Activated CD8-positive, alpha-beta memory T cell treated with anti-CD3 and anti-CD28 coated beads, Interleukin-2, amount 10 ng/mL, durations not matched to agents 7 days and 5 days (primary cell): ENCODE measurements around the gene RCN2. TPM values are rescaled to one million over a fixed set of nuclear protein-coding genes. Genes with fewer than 3 reads are reported as not detected.

Source experiments
- ATAC-seq: fragments of 150-1000 bp; cut with Tn5 transposase; one replicate; pipeline ENCODE4 v1.10.0; 2021; ENCODE audit warnings: moderate library complexity
- CTCF ChIA-PET: fragments of 350-600 bp; sonication (Branson Sonifier 250); formaldehyde crosslinking; loops from one replicate; lab custom pipeline; 2021; ENCODE audit warnings: antibody characterized with exemption; lab: Charles Lee
- DNase-seq: peaks from one replicate; pipeline ENCODE4 v3.0.0-alpha.2; 2020
- H3K27ac Mint-ChIP-seq: one replicate; pipeline ENCODE4 v1.8.0; 2021; ENCODE audit warnings: mild to moderate bottlenecking, mixed read lengths
- H3K27me3 Mint-ChIP-seq: one replicate; pipeline ENCODE4 v1.8.0; 2021; ENCODE audit warnings: mixed read lengths
- H3K36me3 Mint-ChIP-seq: one replicate; pipeline ENCODE4 v1.8.0; 2021; ENCODE audit warnings: mild to moderate bottlenecking, mixed read lengths
- H3K4me1 Mint-ChIP-seq: one replicate; pipeline ENCODE4 v1.8.0; 2021; ENCODE audit warnings: mixed read lengths
- H3K4me3 Mint-ChIP-seq: one replicate; pipeline ENCODE4 v1.8.0; 2021; ENCODE audit warnings: mild to moderate bottlenecking, moderate library complexity, mixed read lengths
- H3K9me3 Mint-ChIP-seq: one replicate; pipeline ENCODE4 v1.8.0; 2022; ENCODE audit warnings: low read depth, mixed read lengths
- total RNA-seq, 2 experiments: library from RNA; stranded (reverse); gene quantifications; one replicate each; pipeline ENCODE4 v1.2.3, GENCODE V29; 2021

Gene RCN2
- total RNA-seq, 2 experiments from 2014 or later, result 22.5 to 28.6 TPM

DNA sequence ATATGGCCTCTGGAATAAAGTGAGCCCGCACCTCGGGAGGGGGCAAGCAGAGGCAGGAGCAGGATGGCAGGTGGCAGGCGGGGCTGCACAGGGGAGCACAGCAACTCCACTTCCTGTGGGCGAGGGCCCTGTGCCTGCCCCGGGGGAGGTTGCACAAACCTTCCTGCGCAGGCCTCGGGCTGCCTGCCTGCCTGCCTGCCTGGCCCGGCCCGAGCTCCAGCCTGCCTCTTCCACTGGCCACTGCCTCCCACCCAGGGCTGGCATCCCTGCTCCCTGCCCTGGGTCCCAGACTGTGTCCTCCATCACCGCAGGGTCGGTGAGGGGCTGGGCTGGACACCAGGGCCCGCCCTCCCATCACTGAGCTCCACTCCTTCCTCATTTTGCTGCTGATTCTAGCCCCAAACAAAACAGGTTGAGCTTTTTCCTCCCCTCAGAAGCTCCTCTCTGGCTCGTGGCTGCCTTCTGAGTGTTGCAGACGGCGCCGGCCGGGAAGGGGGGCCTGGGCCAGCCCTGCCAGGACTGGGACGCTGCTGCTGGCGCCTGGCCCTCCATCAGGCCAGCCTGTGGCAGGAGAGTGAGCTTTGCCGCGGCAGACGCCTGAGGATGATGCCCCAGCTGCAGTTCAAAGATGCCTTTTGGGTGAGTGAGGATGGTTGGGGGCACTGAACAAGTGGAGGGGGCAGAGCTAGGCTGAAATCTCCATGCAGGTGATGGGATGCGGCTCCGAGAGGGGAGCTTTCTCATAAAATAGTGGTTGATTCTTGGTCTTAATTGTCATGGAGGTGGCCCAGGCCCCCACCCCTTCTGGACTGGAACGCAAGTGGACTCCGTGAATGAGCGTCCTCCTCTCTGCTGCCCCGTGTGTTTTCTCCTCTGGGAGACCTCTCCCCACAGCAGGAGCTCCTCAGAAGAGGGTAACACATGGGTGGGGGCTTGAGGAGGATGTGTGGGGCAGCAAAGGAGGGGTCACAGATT lies 63.7 kb downstream of the RCN2 start, which contains the start of gene PSTPIP1:
TSS of gene PSTPIP1 (plus strand) at position 156 of the 975 bp plus-strand sequence. CDS start at position 604, 448 bp downstream.
- Mint-ChIP-seq H3K36me3 (peaks cover 34% of the 10 kb centered on the region), H3K27me3 (no peaks in the 10 kb centered on the region), H3K4me1 (peaks cover 65% of the 10 kb centered on the region), H3K9me3 (no peaks in the 10 kb centered on the region), H3K27ac (peak within 1 kb of the TSS; percentile 98), H3K4me3 (peak within 1 kb of the TSS; percentile 97)
- DNase-seq, result peak; percentile 88
- ATAC-seq, result peak; percentile 74
- CTCF ChIA-PET, result interaction anchor here (0.8 to 9.0 kb wide), 9 partner anchors 8 to 548 kb away, joined by 3 to 103 read pairs (median 13); no protein-coding TSS in a partner anchor

GRCh38 chr15:76996076-76996525 lies 64.6 kb downstream of the RCN2 start:
- Mint-ChIP-seq H3K4me3 (peak overlapping the region; percentile 97), H3K27ac (peak overlapping the region; percentile 98), H3K9me3 (no peaks in the 10 kb centered on the region), H3K36me3 (peaks cover 37% of the 10 kb centered on the region), H3K4me1 (peaks cover 69% of the 10 kb centered on the region), H3K27me3 (no peaks in the 10 kb centered on the region)
- CTCF ChIA-PET, result interaction anchor here (0.7 to 9.0 kb wide), 10 partner anchors 9 to 26 kb away, joined by 3 to 103 read pairs (median 14); no protein-coding TSS in a partner anchor
- DNase-seq, result no peak
- ATAC-seq, result no peak

DNA sequence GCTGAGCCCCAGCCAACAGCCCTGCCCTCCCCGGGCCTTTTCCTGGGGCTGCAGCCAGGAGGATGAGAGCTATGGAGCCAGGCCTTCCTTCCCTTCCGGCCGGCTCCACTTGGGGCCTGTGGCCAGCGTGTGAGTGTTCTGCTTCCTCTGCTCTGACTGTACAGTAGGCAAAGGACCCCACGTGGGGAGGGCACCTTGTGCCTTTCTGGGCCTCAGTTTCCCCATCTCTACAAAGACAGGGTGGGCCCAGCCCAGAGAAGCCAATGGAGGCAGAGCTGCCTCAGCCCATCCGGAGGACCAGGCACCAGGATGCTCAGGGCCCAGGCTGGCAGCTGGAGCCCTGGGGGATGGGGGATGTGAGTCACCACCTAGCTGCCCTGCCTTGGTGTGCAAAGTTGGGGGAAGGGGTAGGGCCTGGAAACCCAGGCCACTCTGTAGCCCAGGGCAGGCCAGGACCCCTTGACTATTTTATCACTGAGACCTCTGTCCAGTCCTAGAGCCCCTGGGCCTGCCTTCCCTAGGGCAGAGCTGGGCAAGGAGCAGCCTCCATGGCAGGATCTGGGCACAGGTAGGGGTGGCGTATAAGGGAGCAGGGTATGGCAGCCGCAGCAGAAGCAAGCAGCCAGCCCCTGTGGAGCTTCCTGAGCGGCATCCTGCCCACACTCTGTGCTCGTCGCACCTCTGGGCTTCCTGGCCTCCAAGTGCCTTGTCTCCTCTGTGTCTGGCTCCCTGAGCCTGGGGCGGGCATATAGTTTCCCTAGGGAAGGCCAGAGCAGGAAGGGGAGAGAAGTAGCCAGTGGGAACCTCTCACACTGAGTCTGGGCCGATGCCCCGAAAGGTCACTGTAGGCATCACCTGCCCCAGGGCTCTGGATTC lies 65.2 kb downstream of the RCN2 start:
- ATAC-seq (peak; percentile 29), DNase-seq (peak; percentile 73)
- peak overlapping the region; percentile 98 for H3K27ac Mint-ChIP-seq
- H3K4me1 Mint-ChIP-seq, result peaks cover 76% of the 10 kb centered on the region
- CTCF ChIA-PET, result interaction anchor here (0.6 to 9.0 kb wide), 12 partner anchors 9 to 55 kb away, joined by 3 to 103 read pairs (median 4); no protein-coding TSS in a partner anchor
- peaks cover 41% of the 10 kb centered on the region for H3K36me3 Mint-ChIP-seq
- H3K4me3 Mint-ChIP-seq, result peak overlapping the region; percentile 97
- H3K9me3 Mint-ChIP-seq, result no peaks in the 10 kb centered on the region
- H3K27me3 Mint-ChIP-seq, result no peaks in the 10 kb centered on the region

GRCh38 chr15:76998663-76999285 lies 67.2 kb downstream of the RCN2 start:
- Mint-ChIP-seq H3K4me1 (peaks cover 78% of the 10 kb centered on the region), H3K9me3 (no peaks in the 10 kb centered on the region), H3K36me3 (peaks cover 48% of the 10 kb centered on the region), H3K4me3 (peak overlapping the region; percentile 97), H3K27me3 (no peaks in the 10 kb centered on the region), H3K27ac (peak overlapping the region; percentile 98)
- DNase-seq, result no peak
- CTCF ChIA-PET, result interaction anchor here (0.6 to 9.0 kb wide), 7 partner anchors 9 to 544 kb away, joined by 3 to 103 read pairs (median 14); no protein-coding TSS in a partner anchor
- no peak for ATAC-seq

DNA sequence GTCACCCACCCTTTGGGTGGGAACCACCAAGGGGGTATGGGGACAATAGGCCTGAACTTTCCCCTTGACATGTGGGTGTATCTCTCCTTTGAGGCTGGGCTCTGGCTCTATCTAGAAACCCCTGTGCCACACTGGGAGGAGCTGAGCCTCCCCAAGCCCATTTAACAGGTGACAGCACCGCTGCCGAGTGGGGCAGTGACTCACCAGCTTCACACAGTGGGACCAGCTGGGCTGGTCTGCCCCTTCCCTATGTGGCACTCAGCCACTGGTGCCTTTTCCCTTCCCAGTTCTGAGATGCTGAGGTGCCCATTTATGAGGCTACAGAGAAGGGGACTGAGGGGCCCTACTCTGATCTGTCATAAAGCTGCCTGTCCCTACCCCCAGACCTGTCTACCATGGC lies 68.4 kb downstream of the RCN2 start:
- CTCF ChIA-PET, result interaction anchor here (1.0 to 9.0 kb wide), 3 partner anchors 12 to 27 kb away, joined by 5 to 103 read pairs (median 14); no protein-coding TSS in a partner anchor
- DNase-seq, result no peak
- Mint-ChIP-seq H3K4me1 (peaks cover 79% of the 10 kb centered on the region), H3K4me3 (peak overlapping the region; percentile 41), H3K9me3 (no peaks in the 10 kb centered on the region), H3K27ac (peak overlapping the region; percentile 98), H3K27me3 (no peaks in the 10 kb centered on the region), H3K36me3 (peaks cover 58% of the 10 kb centered on the region)
- no peak for ATAC-seq

GRCh38 chr15:77001351-77001750 lies 69.8 kb downstream of the RCN2 start:
- no peaks in the 10 kb centered on the region for H3K9me3 Mint-ChIP-seq
- peak overlapping the region; percentile 64 for H3K4me3 Mint-ChIP-seq
- H3K4me1 Mint-ChIP-seq, result peaks cover 92% of the 10 kb centered on the region
- ATAC-seq (no peak), DNase-seq (no peak)
- no peaks in the 10 kb centered on the region for H3K27me3 Mint-ChIP-seq
- peaks cover 59% of the 10 kb centered on the region for H3K36me3 Mint-ChIP-seq
- peak overlapping the region; percentile 74 for H3K27ac Mint-ChIP-seq
- CTCF ChIA-PET, result interaction anchor here (1.0 to 9.0 kb wide), 4 partner anchors 12 to 28 kb away, joined by 3 to 103 read pairs (median 4); no protein-coding TSS in a partner anchor

GRCh38 chr15:77001966-77002365 lies 70.4 kb downstream of the RCN2 start:
- Mint-ChIP-seq H3K27ac (peak overlapping the region; percentile 87), H3K9me3 (no peaks in the 10 kb centered on the region), H3K4me1 (peaks cover 98% of the 10 kb centered on the region), H3K27me3 (no peaks in the 10 kb centered on the region), H3K36me3 (peaks cover 61% of the 10 kb centered on the region), H3K4me3 (peak overlapping the region; percentile 64)
- CTCF ChIA-PET, result interaction anchor here (1.0 to 9.0 kb wide), 3 partner anchors 11 to 29 kb away, joined by 4 to 103 read pairs (median 5); no protein-coding TSS in a partner anchor
- ATAC-seq (no peak), DNase-seq (no peak)

DNA sequence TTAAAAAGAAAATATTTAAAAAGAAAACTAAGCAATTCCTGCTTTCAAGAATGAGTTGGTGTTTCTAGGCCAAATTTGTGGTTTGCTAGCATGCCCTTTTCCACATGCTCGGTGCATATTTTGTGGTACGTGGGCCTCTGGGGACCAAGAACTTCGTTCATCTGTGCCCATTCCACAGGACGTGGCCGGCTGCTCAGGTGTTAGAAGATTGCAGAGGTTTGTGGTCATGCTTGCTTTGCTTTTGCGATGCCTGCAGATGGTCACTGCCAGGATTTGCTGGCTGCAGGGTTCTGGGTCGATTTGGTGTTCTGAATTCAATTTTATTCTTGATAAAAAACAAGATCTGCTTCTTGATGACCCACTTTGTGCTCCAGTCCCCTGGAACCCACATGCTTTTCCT lies 70.9 kb downstream of the RCN2 start:
- no peaks in the 10 kb centered on the region for H3K27me3 Mint-ChIP-seq
- no peaks in the 10 kb centered on the region for H3K9me3 Mint-ChIP-seq
- H3K4me1 Mint-ChIP-seq, result peaks cover 95% of the 10 kb centered on the region

GRCh38 chr15:77002954-77003912 lies 71.7 kb downstream of the RCN2 start:
- Mint-ChIP-seq H3K36me3 (peaks cover 59% of the 10 kb centered on the region), H3K4me3 (peak overlapping the region; percentile 62), H3K4me1 (peaks cover 90% of the 10 kb centered on the region), H3K9me3 (no peaks in the 10 kb centered on the region), H3K27ac (peak overlapping the region; percentile 87), H3K27me3 (no peaks in the 10 kb centered on the region)
- CTCF ChIA-PET, result interaction anchor here (0.9 to 1.5 kb wide), 8 partner anchors 9 to 30 kb away, joined by 3 to 11 read pairs (median 6); no protein-coding TSS in a partner anchor
- DNase-seq (peak; percentile 91), ATAC-seq (peak; percentile 75)

More for the DNA sequence above, 70.9 kb downstream of the RCN2 start:
- peak overlapping the region; percentile 62 for H3K4me3 Mint-ChIP-seq
- H3K27ac Mint-ChIP-seq, result peak overlapping the region; percentile 87
- ATAC-seq (peak; percentile 2), DNase-seq (no peak)
- CTCF ChIA-PET, result interaction anchor here (1.0 to 1.5 kb wide), 6 partner anchors 11 to 29 kb away, joined by 3 to 11 read pairs (median 6); no protein-coding TSS in a partner anchor
- H3K36me3 Mint-ChIP-seq, result peaks cover 57% of the 10 kb centered on the region
